Stimulated activated CD4-positive, alpha-beta T cell treated with anti-CD3 and anti-CD28 coated beads, Interleukin-1b, Interleukin-23, amount 100 ng/mL, for 48 hours (primary cell): ENCODE results near the gene LHPP.

Source experiments
- DNase-seq: peaks from one replicate; pipeline ENCODE4 v3.0.0-alpha.2; 2020

The LHPP gene

DNA sequence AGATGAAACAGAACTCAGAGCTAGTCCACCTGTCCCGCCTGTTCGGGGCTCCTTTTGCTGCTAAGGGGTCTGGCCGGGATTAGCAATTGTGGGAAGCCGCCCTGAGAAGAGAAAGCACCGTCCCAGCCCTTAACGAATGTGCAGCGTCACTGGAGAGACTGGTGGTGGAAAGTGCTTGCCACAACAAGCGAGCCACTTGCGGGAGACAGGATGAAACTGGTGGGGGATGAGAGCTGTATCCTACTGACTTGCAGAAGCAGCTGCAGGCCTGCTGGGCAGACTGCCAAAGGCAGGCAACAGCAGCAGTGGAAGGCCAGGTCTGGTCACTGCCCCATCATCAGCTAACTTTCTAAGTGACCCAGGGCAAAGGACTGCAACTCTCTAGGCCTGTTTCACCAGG lies 187.1 kb downstream of the LHPP start:
- DNase-seq: peak; percentile 51

DNA sequence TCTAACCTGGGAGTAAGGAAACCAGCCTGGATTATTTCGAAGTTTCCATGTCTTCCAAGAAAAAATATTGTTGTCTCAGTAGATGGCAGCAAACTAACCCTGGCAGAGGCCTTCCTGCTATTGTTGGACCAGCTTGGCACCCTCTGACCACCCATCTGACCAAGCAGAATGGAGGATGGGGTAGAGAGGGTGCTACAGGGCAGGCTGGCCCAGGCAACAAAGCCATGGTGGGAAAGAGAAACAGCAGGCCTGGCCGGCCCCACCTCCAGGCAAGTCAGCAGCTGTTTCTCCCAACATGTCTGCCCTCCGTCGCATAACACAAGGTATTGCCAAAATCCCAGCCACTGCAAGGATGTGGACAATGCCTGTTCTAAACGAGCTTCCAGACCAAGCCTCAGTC lies 187.6 kb downstream of the LHPP start:
- DNase-seq: no peak

DNA sequence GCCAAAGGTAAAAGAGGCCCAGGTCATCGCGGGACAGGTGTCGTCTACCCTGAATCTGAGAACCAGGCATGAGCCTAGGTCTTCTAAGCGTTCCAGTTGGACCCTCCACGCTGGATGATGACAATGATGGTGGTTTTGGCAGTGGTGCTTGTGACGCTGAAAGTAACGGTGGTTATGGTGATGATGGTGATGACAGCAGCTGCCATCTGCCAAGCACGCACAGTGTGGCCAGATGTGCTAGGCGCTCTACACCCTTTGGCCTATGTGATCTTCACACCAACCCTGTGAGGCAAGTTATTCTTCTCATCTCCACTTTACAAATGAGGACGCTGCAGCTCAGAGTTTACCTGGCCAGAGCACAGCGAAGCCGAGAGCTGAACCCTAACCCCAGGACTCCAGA lies 188.6 kb downstream of the LHPP start:
- no peak for DNase-seq

DNA sequence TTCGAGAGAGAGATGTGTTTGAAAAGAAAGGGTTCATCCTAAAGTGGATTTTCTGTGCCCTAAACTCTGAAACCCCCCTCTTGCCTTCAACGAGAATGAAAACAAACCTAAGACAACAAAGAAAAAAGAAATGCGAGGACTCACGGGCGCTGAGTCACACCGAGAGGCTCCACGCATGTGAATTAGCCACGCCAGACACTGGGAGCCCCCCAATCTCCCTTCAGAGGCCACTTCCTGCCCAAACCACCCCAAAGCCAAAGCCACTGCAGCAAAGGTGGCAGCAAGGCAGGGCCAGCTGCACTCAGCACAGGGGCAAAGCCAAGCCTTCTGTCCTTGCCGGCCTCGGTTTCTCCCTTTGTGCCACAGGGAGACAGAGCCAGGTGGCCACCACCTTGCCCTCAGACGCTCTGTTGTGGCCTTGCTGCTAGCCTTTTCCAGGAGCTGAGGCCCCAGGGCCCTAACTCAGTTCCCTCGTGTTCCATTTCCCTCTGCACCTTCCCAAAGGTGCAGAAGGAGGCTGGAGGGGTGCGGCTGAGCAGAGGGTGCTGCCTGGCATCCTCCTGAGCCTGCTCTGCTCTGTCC lies 189.3 kb downstream of the LHPP start:
- peak; percentile 68 for DNase-seq

DNA sequence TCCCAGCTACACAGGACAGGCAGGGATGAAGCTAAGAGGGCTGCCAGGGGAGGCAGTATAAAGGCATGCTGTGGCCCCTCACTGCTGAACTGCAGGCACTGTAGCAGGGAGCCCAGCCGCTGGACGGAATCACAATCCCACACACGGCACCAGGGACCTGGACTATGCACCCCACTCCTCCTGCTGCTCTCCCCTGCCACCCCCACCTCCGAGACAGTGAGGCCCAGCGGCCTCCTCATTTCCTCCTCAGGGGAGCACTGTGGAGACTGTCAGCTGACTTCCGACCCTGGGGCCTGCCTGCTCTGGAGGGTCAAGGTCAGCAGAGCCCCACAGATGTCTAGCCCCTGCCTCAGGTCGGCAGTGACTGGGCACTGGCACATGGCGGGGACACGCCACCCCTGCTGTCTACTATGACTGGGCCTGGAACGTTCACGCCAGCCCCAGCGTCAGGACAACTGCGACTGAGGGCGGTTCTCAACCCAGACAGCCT lies 189.8 kb downstream of the LHPP start:
- DNase-seq: no peak

DNA sequence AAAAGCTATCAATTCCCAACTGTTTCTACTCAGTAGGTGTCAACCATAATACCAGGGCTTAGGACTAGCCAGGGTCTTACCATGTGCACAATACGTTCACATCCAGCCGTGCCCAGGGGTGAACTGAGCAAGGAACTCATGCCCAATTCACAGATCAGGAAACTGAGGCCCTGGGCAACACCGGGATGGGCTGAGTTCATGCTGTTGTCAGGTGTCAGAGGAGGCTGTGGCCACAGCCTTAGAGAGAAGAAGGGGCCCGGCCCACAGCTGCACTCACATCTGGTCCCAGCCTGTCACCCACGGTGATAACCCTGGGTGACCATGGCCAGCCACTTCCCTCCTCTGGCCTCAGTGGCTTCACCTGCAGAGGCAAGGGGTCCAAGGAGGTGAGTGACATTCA lies 190.6 kb downstream of the LHPP start:
- no peak for DNase-seq

DNA sequence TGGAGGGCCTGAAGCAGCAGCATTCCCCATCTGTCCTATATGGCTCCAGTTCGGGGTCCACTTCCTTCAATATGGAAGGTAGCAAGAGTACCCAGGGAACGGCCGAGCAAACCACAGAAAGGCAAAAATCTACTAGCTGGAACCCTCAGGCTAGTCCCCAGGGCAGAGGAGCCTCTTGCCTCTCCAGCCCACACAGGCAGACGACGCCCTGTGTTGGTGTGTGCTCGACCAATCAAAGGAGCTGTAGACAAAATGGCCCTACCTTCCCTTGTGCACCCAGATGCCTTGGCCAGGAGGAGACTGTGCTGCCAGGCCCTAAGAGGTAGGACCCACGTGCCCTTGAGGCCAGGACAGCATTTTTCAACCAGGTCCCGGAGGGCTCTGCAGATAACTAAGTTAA lies 191.1 kb downstream of the LHPP start:
- no peak for DNase-seq

DNA sequence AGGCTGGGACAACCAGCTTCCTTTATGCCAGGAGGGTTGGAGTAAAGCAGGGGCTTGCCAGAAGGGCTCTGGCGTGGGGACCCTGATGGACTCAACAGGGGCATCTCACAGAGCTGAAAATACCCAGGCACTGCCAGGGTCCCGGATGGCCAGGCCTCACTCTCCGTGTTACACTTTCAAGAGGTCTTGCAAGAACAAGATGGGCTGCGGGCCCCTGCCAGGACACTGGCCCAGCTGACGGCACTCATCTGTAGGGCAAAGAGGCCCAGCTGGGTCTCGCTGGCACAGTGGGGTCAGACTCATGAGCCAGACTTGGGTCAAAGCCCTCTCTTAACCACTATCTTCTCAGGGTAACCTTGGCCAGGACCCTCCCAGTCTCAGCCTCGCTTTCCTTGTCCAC lies 191.7 kb downstream of the LHPP start:
- DNase-seq: no peak

DNA sequence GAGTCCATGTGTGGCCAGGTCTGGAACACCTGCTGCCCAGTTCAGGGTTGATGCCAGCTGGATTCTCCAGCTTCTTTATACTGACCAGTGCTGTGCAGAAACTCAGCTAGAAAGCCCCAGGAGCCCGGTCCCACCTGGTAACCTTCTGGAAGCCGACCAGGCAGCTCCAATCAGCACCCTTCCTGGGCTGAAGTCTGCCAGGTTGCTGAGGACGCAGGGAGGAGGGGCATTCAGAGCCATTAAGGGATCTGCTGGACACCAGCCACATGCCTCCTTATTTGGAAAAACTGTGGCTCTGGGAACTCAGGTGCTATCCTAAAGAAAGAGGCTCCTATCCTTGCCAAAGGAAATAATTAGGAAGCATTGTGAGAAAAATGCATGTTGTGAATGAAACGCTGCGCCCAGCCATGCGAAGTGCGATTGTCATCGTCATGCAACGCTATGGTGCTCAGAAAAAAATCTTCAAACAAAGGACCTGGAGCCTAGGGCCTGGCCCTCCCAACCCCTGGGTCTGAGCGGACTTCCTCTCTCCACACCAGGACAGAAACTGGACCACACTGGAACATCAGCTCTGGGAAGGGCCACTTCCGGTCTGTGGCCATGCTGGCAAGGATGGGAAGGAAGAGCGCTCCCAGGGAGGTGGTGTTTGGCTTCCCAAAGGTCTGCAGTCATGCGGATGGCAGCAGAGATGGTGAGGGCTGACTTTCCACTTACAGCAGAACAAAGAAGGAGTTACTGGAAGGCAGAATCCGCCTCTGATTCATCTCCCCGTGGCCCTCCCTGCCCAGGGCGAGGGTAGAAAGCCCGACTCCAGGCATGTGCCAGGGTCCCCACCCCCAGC lies 192.4 kb downstream of the LHPP start:
- no peak for DNase-seq

DNA sequence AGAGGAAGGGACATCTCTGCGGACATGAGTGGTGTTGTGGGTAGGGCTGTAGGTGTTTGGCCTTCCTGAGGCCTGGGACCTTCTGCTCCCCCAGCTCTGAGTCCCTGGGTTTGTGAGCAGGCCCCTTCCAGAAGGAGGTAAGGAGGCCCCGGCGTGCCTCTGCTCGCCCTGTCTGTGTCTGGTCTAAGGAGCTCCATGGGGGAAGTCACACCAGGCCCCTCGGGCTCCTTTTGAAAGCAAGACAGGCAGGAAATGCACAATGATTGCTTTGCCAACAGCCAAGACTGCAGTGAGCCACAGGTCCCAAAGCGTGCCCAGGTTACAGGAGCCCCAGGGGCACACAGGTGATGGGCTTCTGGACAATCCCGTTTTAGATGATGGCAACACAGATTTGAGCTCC lies 193.1 kb downstream of the LHPP start:
- DNase-seq: no peak

DNA sequence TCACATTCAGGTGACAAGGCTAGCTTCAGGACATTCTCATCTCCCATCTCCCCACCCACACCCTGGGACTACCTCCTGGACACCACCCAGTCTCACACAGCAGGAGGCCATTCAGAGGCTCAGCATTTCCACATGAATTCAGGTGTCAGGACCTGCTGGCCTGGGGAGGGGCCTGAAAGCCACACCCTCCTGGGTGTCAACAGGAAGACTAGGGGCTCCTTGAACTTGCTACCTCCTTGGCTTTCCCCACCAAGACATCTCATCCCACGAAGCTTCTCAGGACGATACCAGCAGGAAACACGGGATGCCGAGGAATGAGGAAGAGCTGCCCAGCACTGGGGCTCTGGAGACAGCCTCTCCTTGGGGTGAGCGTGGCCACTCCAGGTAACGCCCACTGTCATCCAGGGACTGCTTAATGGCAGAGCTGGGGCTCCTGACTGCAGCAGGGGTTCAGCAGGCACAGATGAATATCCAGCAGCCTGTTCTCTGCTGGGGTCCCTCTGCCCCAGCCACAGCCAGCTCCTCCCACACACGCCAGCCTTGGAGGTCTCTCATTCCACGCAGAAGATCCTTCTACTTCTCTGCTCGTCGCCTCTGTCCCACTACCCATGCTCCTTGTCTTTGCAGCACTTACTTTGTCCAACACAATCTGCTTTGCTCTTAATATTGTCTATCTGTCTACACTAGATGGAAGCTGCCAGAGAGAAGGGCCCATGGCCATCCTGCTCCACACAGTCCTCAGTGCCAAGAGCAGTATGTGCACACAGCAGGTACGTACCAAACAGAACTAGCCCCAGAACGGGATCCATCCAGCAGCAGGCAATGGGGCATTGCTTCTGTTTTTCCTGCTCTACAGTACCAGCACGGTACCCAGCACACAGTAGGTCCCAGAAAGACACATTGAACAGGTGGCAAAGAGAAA lies 193.8 kb downstream of the LHPP start:
- DNase-seq: no peak

DNA sequence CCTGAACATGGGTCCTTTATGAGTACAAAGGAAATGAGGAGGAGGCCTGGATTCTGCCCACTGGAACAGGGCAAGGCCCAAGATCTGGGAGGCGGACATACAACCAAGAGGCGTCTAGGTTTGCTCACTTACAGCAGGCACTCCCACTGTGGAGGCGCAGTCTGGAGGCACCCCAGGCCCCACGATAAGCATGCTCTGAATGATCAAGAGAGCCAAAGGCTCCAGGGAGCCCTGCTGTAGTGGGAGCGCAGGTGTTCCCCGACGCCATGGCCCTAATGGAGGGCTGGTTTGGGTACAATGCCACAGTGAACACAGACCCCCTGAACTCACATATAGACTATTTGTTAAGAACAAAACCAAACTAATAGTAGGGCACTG lies 194.5 kb downstream of the LHPP start:
- no peak for DNase-seq

DNA sequence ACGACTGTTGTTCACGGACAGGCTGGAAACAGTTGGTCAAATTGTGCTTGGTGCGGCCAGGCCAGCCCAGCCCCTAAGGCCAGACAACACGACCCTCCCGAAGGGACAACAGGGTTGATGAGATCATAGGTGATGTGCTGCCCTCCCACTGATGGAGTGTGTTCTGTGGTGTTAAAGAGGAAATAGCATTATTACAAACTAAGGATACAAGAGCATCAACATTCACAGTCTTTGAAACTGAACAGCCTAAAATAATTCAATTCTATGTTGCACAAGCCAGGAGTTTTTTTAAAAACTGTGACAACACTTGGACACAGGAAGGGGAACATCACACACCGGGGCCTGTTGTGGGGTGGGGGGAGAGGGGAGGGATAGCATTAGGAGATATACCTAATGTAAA lies 194.9 kb downstream of the LHPP start:
- no peak for DNase-seq

DNA sequence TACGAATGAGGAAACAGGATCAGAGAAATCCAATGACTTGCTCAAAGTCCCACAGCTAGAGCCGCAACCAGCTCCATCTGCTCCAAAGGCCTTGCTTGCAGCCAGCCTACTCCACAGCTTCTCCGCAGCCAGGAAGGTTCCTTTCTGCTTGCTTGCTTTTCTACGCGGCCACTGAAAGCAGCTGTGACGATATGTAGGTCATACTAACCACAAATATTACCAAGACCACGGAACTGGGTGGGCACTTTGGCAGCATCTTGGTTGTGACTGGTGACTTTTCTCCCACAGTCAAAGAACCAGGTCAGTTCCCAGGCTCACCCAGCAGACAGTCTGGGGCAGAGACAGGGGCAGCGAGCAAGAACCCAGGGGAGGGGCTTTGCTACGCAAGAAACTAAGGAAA lies 196.2 kb downstream of the LHPP start:
- DNase-seq: no peak

DNA sequence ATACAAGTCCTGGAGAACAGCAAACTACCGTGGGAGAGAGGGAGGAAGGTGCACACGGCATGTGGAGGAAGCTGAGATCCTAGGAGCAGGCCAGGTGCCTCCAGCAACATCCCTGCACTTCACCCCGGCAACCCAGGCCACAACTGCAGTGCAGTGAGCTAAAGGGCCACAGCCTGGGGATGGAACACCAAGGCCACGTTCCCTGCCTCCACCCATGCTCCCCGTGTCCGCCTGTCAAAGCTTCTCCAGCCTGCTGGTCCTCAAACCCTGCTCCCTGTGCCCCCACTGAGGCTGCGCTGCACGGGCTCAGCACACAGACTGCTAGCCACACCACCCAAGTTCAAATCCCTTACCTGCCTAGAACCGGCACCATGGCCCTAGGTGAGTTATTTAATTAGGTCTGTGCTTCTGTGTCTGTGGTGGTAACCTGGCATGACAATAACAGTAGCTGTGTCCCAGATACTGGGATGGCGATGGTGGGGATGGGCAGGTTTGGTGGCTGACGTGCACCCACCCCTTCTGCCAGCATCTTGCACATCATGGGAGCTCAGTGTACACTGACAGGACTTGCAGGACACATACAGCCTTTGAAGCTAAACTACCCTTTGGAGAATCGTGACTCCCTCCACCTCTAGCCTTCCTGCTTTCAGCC lies 197.1 kb downstream of the LHPP start:
- DNase-seq: no peak

DNA sequence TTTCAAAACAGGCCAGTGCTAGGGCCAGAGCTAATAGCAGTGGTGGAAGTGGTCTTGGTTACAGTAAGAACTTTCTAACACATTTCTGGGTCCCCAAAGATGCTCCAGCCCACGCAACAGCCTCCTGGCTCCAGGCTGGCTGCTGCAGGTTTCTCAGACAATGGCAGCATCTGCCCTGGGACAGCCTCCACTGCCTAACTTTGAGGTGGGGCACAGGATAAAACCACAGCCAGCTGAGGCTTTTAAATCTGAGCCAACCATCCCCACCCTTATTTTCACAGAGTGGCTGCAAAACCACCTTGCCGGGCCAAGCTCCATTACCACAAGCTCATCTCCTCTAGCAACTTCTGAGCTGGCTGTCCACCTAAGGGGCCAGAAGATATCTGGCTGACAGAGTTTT lies 197.8 kb downstream of the LHPP start:
- no peak for DNase-seq

DNA sequence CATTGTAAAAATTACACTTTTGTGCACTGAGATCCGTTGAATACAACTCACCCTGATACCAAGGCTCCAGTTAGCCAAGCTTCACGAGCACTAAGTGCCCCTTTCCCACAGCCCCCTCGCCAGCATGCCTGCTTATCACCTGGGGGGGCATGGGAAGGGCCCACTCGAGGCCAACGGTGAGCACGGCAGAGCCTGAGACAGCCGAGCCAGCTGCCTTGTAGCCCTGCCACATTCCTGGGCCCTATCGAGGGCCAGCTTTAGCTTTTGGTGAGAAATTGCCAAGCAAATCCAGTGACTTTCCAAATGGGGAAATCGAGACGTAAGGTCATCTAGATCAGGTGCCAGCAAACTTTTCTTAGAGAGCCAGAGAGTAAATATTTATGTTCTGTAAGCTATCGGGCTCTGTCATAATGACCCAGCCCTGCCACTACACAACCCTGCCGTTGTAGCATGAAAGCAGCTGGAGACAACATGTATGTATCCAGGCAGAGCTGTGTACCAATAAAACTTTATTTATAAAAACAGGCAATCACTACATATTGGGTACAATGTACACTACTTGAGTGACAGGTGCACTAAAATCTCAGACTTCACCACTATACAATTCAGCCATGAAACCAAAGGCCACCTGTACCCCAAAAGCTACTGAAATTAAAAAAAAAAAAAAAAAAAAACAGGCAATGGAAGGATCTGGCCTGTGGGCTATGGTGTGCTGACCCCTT lies 198.9 kb downstream of the LHPP start:
- no peak for DNase-seq

DNA sequence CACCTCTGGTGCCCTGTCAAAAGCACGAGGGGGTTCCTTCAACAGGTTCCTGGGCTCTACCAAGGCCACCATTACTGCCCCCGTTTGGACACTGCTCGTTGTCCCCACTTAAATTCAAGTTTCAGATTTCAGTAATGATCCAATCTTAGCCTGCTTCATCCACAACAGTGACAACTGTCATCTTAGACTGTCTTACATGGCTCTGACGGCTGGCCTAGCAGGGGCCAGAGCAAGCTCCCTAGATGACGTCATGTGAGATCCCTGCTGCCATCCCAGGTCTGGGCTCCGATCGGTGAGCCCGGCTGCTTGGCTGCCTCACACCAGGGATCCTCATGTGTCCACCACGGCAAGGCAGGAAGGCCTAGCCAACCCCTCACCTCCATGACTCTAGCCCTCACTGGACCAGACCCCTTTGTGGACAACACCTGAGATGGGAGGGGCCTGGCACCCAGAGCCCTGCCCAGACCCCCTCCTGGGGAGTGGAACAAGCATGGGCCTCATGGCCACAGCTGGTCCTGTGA lies 200.1 kb downstream of the LHPP start:
- no peak for DNase-seq

DNA sequence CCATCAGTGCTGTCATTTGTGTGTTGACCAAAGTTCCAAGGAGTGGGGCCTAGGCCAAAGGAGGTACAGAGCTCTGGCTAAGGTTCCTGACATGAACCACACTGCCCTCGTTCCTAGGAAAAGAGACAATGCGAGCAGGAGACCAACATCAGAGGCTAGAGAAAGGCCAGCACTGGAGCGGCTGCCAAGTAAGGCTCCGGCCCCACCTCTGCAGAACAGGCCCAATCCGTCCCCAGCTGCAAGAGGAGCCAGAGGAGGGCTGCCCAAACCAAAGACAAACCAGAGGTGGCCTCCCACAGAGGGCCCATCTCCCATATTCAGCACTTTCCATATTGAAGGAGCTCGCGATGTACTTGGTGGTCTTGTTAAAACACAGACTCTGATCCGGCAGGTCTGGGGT lies 201.6 kb downstream of the LHPP start:
- DNase-seq: no peak
